ENCODE measurements around the gene TMIGD2. TPM values are rescaled to one million over a fixed set of nuclear protein-coding genes. Genes with fewer than 3 reads are reported as not detected.
"Not testable (repeated sequence)": the region's sequence is repeated elsewhere in the genome, so short reads cannot be mapped to it uniquely, and the experiment has no call there.

Gene TMIGD2
- total RNA-seq, 4 donors from 2014 or later, result 0.22 to 0.76 (median 0.38) TPM; not detected in 1

GRCh38 chr19:4329858-4330257, 27.7 kb upstream of the TMIGD2 start:
- no peak overlapping the region for H3K27ac ChIP-seq
- peaks cover 11 to 28% (median 15%) of the 10 kb centered on the region in 3 donors for H3K4me1 ChIP-seq
- no peaks in the 10 kb centered on the region for H3K9me3 ChIP-seq
- peaks cover 0 to 73% (median 0%) of the 10 kb centered on the region in 3 donors for H3K36me3 ChIP-seq
- no peak for DNase-seq
- peaks cover 0 to 30% (median 0%) of the 10 kb centered on the region in 4 donors for H3K27me3 ChIP-seq
- H3K4me3 ChIP-seq, result no peak overlapping the region
- TF ChIP-seq POLR2A (IDR thresholded peaks at IDR 0.05) (no peak), CTCF (IDR thresholded peaks at IDR 0.05) (no peak)
- intact Hi-C loops (cut with DNase I), result no loop called here
- WGBS, 2 donors, result 95 to 100% methylated on average over 3 to 8 of the region's 19 CpGs

- H3K4me3 ChIP-seq, result peak overlapping the region; percentile 11 to 64 (median 36)
- 56 to 75% methylated on average over 20 of the region's 35 CpGs for WGBS, 2 donors
- H3K9me3 ChIP-seq; DNase-seq; intact Hi-C loops (cut with DNase I): not testable (repeated sequence)
- H3K36me3 ChIP-seq, result peaks cover 0 to 80% (median 0%) of the 10 kb centered on the region in 3 donors
- peaks cover 0 to 30% (median 0%) of the 10 kb centered on the region in 4 donors for H3K27me3 ChIP-seq
- H3K4me1 ChIP-seq, result peaks cover 11 to 28% (median 15%) of the 10 kb centered on the region in 3 donors
- peak overlapping the region in 1 of 4 donors; percentile 27 for H3K27ac ChIP-seq
Measured at GRCh38 chr19:4328991-4329681, 26.9 kb upstream of the TMIGD2 start.

GRCh38 chr19:4328243-4328990, 26.2 kb upstream of the TMIGD2 start:
- TF ChIP-seq POLR2A (IDR thresholded peaks at IDR 0.05) (peak in 1 of 4 donors; percentile 15), CTCF (IDR thresholded peaks at IDR 0.05) (no peak)
- DNase-seq, result peak; percentile 97
- peaks cover 0 to 30% (median 0%) of the 10 kb centered on the region in 4 donors for H3K27me3 ChIP-seq
- H3K27ac ChIP-seq, result peak overlapping the region in 3 of 4 donors; percentile 34 to 59 (median 38)
- H3K4me3 ChIP-seq, result peak overlapping the region; percentile 20 to 64 (median 40)
- H3K36me3 ChIP-seq, result peaks cover 0 to 78% (median 0%) of the 10 kb centered on the region in 3 donors
- intact Hi-C loops (cut with DNase I), result no loop called here
- WGBS, 2 donors, result 9 to 24% methylated on average over 18 to 30 of the region's 49 CpGs
- peaks cover 11 to 28% (median 15%) of the 10 kb centered on the region in 3 donors for H3K4me1 ChIP-seq
- no peaks in the 10 kb centered on the region for H3K9me3 ChIP-seq

GRCh38 chr19:4327877-4328242, 25.7 kb upstream of the TMIGD2 start:
- Histone ChIP-seq H3K9me3 (no peaks in the 10 kb centered on the region), H3K36me3 (peaks cover 0 to 72% (median 0%) of the 10 kb centered on the region in 3 donors), H3K4me3 (peak overlapping the region; percentile 20 to 64 (median 36)), H3K27me3 (peaks cover 0 to 30% (median 0%) of the 10 kb centered on the region in 4 donors), H3K27ac (peak overlapping the region in 3 of 4 donors; percentile 34 to 59 (median 38)), H3K4me1 (peaks cover 11 to 28% (median 15%) of the 10 kb centered on the region in 3 donors)
- TF ChIP-seq POLR2A (IDR thresholded peaks at IDR 0.05) (no peak), CTCF (IDR thresholded peaks at IDR 0.05) (no peak)
- 26 to 47% methylated on average over 7 of the region's 13 CpGs for WGBS, 2 donors
- no peak for DNase-seq
- intact Hi-C loops (cut with DNase I), result no loop called here

GRCh38 chr19:4327252-4327876, 25.2 kb upstream of the TMIGD2 start:
- Histone ChIP-seq H3K9me3 (peaks cover 0 to 2% (median 0%) of the 10 kb centered on the region in 3 donors), H3K36me3 (peaks cover 0 to 69% (median 0%) of the 10 kb centered on the region in 3 donors), H3K27ac (peak overlapping the region in 3 of 4 donors; percentile 34 to 59 (median 38)), H3K4me1 (peaks cover 11 to 28% (median 15%) of the 10 kb centered on the region in 3 donors), H3K4me3 (peak overlapping the region; percentile 20 to 64 (median 36)), H3K27me3 (peaks cover 0 to 30% (median 0%) of the 10 kb centered on the region in 4 donors)
- intact Hi-C loops (cut with DNase I), result no loop called here
- 20 to 34% methylated on average over 2 to 12 of the region's 30 CpGs for WGBS, 2 donors
- no peak for TF ChIP-seq CTCF (IDR thresholded peaks at IDR 0.05)
- no peak for TF ChIP-seq POLR2A (IDR thresholded peaks at IDR 0.05)
- peak; percentile 50 for DNase-seq
